ENCODE data around the gene PAX8.

PAX8 gene

DNA sequence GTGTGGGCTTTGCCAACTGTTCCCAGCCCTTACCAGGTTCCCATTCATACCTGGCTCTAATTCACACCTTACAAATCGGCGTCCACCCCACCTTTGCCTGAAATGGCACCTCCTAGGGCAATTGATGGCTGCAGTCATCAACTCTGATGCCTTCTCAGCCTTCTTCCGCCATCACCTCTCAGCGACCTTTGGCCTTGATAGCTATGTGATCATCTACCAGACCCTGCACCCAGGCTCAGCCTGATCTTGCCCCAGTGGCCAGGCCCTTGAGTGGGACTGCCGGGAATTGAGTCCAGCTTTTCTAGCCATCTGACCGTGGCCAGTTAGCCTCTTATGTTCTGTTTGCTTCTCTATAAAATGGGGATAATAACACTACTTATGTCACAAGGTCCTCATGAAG is 72.5 kb downstream of the PAX8 start:
- DNase-seq (ENCODE audit: low spot score): no peak

DNA sequence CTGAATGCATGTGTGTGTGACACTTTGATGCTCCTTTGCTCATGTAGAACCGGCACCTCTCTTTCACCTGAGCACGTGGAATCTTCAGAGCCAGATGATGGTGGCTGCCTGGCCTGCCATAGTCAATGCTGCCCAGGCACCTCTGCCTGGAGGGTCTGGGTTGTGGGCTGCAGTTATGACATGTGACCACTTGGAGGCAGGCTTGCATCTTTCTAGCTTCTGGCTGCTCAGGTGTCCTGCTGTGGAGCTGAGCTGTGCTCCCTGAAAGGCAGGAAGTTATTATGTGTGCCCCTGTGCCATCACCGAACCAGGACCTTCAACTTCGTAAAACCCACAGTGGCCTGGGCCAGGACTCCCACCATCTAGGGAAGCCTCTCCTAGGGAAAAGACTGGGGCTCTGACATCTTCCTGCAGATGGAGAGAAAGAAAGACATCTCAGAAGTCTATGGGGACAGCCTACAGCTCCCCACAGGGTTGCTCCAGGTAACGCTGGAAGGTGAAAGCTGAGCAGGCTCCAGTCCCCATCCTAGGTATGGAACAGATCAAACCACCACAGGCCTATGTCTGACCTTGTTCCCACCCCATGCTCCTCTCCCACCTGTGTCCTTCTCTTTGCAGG is 74.7 kb downstream of the PAX8 start:
- DNase-seq (ENCODE audit: low spot score): peak; percentile 83
- in situ Hi-C loops (cut with MboI; ENCODE audit: low sequenced_read_pairs, unreplicated experiment): no loop called here
- TF ChIP-seq, protein P1, sequence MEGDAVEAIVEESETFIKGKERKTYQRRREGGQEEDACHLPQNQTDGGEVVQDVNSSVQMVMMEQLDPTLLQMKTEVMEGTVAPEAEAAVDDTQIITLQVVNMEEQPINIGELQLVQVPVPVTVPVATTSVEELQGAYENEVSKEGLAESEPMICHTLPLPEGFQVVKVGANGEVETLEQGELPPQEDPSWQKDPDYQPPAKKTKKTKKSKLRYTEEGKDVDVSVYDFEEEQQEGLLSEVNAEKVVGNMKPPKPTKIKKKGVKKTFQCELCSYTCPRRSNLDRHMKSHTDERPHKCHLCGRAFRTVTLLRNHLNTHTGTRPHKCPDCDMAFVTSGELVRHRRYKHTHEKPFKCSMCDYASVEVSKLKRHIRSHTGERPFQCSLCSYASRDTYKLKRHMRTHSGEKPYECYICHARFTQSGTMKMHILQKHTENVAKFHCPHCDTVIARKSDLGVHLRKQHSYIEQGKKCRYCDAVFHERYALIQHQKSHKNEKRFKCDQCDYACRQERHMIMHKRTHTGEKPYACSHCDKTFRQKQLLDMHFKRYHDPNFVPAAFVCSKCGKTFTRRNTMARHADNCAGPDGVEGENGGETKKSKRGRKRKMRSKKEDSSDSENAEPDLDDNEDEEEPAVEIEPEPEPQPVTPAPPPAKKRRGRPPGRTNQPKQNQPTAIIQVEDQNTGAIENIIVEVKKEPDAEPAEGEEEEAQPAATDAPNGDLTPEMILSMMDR (IDR thresholded peaks at IDR 0.05; ENCODE audit: borderline replicate concordance, control extremely low read depth, extremely low read depth, insufficient read depth, missing control alignments): peak; percentile 50

More for the DNA sequence above, 72.5 kb downstream of the PAX8 start:
- in situ Hi-C loops (cut with MboI; ENCODE audit: low sequenced_read_pairs, unreplicated experiment): no loop called here
- TF ChIP-seq, protein P1 (IDR thresholded peaks at IDR 0.05; ENCODE audit: borderline replicate concordance, control extremely low read depth, extremely low read depth, insufficient read depth, missing control alignments): no peak

DNA sequence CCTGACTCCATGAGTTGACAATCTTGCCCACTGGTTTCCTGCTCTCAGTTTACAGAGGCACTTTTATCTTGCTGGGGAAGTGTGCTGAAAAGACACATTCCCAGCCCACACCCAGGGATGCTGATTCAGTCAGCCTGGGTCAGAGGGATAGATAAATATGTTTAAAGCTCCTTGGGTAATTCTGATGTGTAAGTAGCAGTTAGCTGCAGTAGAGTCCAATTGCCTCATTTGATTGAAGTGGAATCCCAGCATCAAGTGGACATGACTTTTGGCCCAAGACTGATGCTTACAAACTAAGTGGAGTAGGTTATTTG is 75.5 kb downstream of the PAX8 start:
- in situ Hi-C loops (cut with MboI; ENCODE audit: low sequenced_read_pairs, unreplicated experiment): no loop called here

DNA sequence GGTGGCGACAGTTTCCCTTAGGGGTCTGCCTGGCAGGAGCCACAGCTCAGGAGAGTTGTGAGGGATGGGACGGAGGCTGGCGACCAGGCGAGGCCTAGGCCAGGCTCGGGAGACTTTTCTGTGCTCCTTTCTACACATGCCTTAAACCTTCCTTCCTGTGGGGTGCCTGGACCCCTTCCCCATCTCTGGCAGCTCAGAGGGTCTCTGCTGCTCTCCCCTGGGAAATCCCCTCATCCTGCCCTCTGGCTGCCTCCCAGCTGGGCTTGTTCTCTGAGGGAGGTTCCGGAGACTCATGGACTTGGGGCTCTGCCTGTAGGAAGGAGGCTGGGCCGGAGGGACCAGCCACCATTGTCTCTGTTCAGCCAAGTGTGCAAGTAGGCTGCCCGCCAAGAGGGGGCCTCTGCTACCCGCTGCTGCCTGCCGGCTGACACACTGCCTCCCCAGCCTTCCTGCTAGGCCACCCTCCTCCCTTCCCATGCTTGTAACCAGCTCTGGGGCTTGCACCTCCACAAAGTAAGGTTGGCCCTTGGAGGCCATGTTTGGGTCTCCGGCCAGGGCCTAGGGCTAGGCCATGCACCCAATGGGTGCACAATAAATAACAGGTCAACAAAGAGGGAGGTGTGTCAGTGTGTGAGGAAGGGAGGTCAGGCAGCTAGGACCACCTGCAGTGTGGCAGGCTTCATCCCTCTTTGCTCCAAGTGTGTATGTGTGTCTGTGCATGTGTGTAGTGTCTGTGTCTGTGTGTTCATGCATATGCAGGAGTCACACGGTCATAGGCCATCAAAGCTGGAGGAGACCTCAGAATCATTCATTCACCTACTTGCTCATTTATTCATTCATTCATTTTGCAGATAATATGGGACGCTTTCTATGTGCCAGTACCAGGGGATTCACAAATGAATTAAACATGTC is 76.2 kb downstream of the PAX8 start:
- in situ Hi-C loops (cut with MboI; ENCODE audit: low sequenced_read_pairs, unreplicated experiment): no loop called here
- TF ChIP-seq, protein P1 (IDR thresholded peaks at IDR 0.05; ENCODE audit: borderline replicate concordance, control extremely low read depth, extremely low read depth, insufficient read depth, missing control alignments): no peak
- DNase-seq (ENCODE audit: low spot score): no peak

More for the DNA sequence above, 75.5 kb downstream of the PAX8 start:
- DNase-seq (ENCODE audit: low spot score): no peak
- TF ChIP-seq, protein P1 (IDR thresholded peaks at IDR 0.05; ENCODE audit: borderline replicate concordance, control extremely low read depth, extremely low read depth, insufficient read depth, missing control alignments): no peak

DNA sequence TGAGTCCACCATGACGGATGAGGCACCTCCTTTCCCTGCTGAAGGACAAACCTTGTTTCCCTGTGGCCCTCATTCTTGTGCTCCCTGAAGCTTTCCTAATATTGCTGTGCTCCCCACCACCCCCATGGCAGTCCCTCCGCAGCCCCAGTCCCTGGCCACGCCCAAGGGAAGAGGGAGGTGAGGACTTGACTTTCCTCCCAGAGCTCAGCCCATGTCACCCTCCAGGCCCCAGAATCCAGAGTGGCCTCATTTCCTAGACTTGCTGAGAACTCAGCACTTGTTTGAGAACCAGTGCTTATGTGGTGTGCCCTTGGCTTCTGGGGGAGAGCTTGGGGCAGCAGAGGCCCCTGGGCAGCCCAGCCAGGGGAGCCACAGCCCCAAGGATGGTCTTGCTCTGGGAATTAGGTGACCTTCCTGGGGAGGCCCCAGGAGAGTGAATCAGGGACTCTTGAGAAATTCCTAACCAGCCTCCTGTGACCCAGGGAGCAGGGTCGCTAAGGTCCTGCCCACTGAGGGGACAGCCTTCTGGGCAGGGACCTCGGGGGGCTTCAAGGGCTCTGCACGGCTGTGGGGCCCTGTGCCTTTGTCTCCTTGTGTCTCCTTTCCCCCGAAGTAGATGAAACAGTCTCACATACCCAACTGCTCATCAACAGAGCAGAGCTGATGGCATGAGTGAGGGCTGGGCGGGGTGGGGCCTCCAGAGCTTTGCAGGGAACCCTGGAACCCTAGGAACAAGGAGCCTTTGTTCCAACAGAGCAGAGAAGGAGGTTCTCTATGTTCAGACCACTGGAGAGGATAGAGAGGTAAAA is 77.0 kb downstream of the PAX8 start:
- in situ Hi-C loops (cut with MboI; ENCODE audit: low sequenced_read_pairs, unreplicated experiment): no loop called here
- no peak for DNase-seq (ENCODE audit: low spot score)
- TF ChIP-seq, protein P1 (IDR thresholded peaks at IDR 0.05; ENCODE audit: borderline replicate concordance, control extremely low read depth, extremely low read depth, insufficient read depth, missing control alignments): no peak

DNA sequence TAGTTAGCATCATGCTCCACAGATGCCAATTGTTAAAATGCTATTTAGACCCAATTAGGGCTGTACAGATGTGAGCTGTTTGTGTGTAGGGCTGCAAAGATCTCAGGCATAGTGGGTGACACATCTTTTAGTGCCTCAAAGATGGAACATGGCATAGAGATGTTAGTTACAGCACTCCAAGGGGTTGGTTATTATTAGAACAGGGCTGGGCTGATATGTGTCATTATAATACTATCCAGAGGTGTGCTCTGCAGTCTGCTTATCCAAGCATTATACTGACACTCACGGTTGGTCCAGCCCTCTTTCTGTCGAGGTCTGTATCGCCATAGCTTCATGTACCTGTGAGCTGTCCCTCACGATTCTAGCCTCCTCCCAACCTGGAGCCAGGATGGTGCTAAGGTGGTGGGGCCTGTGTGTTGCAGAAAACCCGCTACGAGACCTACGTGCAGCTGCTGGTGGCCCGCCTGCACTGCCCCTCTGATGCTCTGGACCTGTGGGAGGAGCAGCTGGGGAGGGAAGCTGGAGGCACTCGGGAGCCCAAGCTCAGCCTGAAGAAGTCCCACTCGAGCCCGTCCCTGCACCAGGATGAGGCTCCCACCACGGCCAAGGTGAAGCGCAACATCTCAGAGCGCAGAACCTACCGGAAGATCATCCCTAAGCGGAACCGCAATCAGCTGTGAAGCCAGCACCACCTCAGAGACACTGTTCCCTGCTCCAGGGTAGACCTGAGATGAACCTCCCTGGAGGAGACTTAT is 77.8 kb downstream of the PAX8 start:
- TF ChIP-seq, protein P1 (IDR thresholded peaks at IDR 0.05; ENCODE audit: borderline replicate concordance, control extremely low read depth, extremely low read depth, insufficient read depth, missing control alignments): no peak
- DNase-seq (ENCODE audit: low spot score): no peak
- in situ Hi-C loops (cut with MboI; ENCODE audit: low sequenced_read_pairs, unreplicated experiment): no loop called here

Data from GM13976 (cell line).